GM12873 (cell line): ENCODE results near the gene ZNF791.

Experiments
- TF ChIP-seq, protein P1 (sequence below): IDR thresholded peaks from 2 replicates; pipeline ENCODE4 v1.5.1; 2012; ENCODE audit warnings: low read depth, mild to moderate bottlenecking, moderate library complexity, low read length, control low read depth; ENCODE audit not compliant: insufficient read depth; ENCODE audit errors: missing control alignments

ZNF791 gene

GRCh38 chr19:12617646-12618045 lies 6.9 kb downstream of the ZNF791 start:
- TF ChIP-seq, protein P1, sequence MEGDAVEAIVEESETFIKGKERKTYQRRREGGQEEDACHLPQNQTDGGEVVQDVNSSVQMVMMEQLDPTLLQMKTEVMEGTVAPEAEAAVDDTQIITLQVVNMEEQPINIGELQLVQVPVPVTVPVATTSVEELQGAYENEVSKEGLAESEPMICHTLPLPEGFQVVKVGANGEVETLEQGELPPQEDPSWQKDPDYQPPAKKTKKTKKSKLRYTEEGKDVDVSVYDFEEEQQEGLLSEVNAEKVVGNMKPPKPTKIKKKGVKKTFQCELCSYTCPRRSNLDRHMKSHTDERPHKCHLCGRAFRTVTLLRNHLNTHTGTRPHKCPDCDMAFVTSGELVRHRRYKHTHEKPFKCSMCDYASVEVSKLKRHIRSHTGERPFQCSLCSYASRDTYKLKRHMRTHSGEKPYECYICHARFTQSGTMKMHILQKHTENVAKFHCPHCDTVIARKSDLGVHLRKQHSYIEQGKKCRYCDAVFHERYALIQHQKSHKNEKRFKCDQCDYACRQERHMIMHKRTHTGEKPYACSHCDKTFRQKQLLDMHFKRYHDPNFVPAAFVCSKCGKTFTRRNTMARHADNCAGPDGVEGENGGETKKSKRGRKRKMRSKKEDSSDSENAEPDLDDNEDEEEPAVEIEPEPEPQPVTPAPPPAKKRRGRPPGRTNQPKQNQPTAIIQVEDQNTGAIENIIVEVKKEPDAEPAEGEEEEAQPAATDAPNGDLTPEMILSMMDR = no peak

- TF ChIP-seq, protein P1 = no peak
Measured at GRCh38 chr19:12623361-12624031, 12.8 kb downstream of the ZNF791 start.

- TF ChIP-seq, protein P1 = no peak
Measured at GRCh38 chr19:12626958-12627357, 16.2 kb downstream of the ZNF791 start.

- TF ChIP-seq, protein P1 = no peak
Measured at GRCh38 chr19:12628040-12629022, 17.6 kb downstream of the ZNF791 start.

- TF ChIP-seq, protein P1 = no peak
Measured at GRCh38 chr19:12629215-12629614, 18.5 kb downstream of the ZNF791 start.

GRCh38 chr19:12636631-12637030 lies 25.9 kb downstream of the ZNF791 start:
- TF ChIP-seq, protein P1 = no peak

GRCh38 chr19:12638611-12639182 lies 28.0 kb downstream of the ZNF791 start:
- TF ChIP-seq, protein P1 = no peak
